Measurements from ENCODE around the gene SFSWAP.

SFSWAP gene

GRCh38 chr12:131835616-131836171 lies 124.8 kb downstream of the SFSWAP start:
- DNase-seq (ENCODE audit: low spot score) = no peak

GRCh38 chr12:131836193-131836592 lies 125.3 kb downstream of the SFSWAP start:
- no peak for DNase-seq (ENCODE audit: low spot score)

GRCh38 chr12:131836714-131837397 lies 126.0 kb downstream of the SFSWAP start:
- DNase-seq (ENCODE audit: low spot score) = no peak

- DNase-seq (ENCODE audit: low spot score) = no peak
Observed at GRCh38 chr12:131840643-131841416, 129.9 kb downstream of the SFSWAP start.

- DNase-seq (ENCODE audit: low spot score) = no peak
Observed at GRCh38 chr12:131841547-131841946, 130.7 kb downstream of the SFSWAP start.

- no peak for DNase-seq (ENCODE audit: low spot score)
Observed at GRCh38 chr12:131842169-131842568, 131.3 kb downstream of the SFSWAP start.

- no peak for DNase-seq (ENCODE audit: low spot score)
Observed at GRCh38 chr12:131843527-131843926, 132.6 kb downstream of the SFSWAP start.

- DNase-seq (ENCODE audit: low spot score) = no peak
Observed at GRCh38 chr12:131844140-131844539, 133.2 kb downstream of the SFSWAP start.

GRCh38 chr12:131844656-131845055 lies 133.8 kb downstream of the SFSWAP start:
- DNase-seq (ENCODE audit: low spot score) = no peak

GRCh38 chr12:131845121-131845520 lies 134.2 kb downstream of the SFSWAP start:
- DNase-seq (ENCODE audit: low spot score) = no peak

- DNase-seq (ENCODE audit: low spot score) = no peak
Observed at GRCh38 chr12:131847456-131847855, 136.6 kb downstream of the SFSWAP start.

- no peak for DNase-seq (ENCODE audit: low spot score)
Observed at GRCh38 chr12:131848753-131849152, 137.9 kb downstream of the SFSWAP start.
